Liver (tissue), 3 donors: ENCODE data around the gene SLC25A40.

ENCODE experiments used
- EGR1 ChIP-seq, 2 donors: IDR thresholded peaks; 2 replicates each; pipeline ENCODE4 v1.6.1; 2016 to 2018; ENCODE audit warnings: antibody characterized with exemption in 2 of 2, low read depth in 2 of 2
- FOXA1 ChIP-seq: IDR thresholded peaks from 2 replicates; pipeline ENCODE4 v1.6.1; 2016; ENCODE audit warnings: antibody characterized with exemption
- SP1 ChIP-seq: IDR thresholded peaks from 2 replicates; pipeline ENCODE4 v1.6.1; 2018; ENCODE audit warnings: antibody characterized with exemption, mild to moderate bottlenecking
- TAF1 ChIP-seq: conservative IDR thresholded peaks from 2 replicates; pipeline ENCODE4 v1.6.1; 2016; ENCODE audit warnings: antibody characterized with exemption, mild to moderate bottlenecking
- YY1 ChIP-seq: IDR thresholded peaks from 2 replicates; pipeline ENCODE4 v1.6.1; 2016; ENCODE audit warnings: antibody characterized with exemption, mild to moderate bottlenecking
- TF ChIP-seq, protein P1 (sequence below): IDR thresholded peaks from 2 replicates; pipeline ENCODE4 v1.6.1; 2016; ENCODE audit warnings: antibody characterized with exemption
- TF ChIP-seq, protein P2 (sequence below): fragments of 150-350 bp; IDR thresholded peaks from 2 replicates; pipeline ENCODE4 v1.5.1; 2017; ENCODE audit warnings: improper control_type of control experiment, low read depth, low read length; ENCODE audit not compliant: missing input control
- donor health status: healthy.
- donor health status: healthy.

DNA sequence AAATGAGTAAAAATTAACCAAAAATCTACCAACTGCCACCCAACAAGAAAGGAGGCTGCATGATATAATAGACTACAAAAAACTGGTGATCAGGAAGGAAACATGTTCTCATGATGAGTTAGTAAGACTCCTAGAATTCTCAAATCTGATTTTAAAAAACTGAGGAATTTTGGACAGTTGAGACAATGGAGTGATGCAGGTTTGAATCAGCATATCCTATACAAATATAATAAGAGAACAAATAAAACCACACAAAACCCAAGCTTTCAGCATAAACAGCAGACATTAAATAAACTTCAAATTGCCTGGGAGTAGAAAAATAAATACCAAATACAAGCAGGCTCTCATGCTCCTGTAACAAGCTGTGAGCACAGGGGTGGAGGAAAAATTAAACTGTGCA is 57.8 kb downstream of the SLC25A40 start:
- TF ChIP-seq, protein P1, sequence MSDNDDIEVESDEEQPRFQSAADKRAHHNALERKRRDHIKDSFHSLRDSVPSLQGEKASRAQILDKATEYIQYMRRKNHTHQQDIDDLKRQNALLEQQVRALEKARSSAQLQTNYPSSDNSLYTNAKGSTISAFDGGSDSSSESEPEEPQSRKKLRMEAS = no peak
- TF ChIP-seq YY1 (no peak), SP1 (no peak), FOXA1 (no peak), EGR1 (IDR thresholded peaks at IDR 0.05; ENCODE audit: low read depth in 2 of 2) (no peak), TAF1 (no peak)
- TF ChIP-seq, protein P2, sequence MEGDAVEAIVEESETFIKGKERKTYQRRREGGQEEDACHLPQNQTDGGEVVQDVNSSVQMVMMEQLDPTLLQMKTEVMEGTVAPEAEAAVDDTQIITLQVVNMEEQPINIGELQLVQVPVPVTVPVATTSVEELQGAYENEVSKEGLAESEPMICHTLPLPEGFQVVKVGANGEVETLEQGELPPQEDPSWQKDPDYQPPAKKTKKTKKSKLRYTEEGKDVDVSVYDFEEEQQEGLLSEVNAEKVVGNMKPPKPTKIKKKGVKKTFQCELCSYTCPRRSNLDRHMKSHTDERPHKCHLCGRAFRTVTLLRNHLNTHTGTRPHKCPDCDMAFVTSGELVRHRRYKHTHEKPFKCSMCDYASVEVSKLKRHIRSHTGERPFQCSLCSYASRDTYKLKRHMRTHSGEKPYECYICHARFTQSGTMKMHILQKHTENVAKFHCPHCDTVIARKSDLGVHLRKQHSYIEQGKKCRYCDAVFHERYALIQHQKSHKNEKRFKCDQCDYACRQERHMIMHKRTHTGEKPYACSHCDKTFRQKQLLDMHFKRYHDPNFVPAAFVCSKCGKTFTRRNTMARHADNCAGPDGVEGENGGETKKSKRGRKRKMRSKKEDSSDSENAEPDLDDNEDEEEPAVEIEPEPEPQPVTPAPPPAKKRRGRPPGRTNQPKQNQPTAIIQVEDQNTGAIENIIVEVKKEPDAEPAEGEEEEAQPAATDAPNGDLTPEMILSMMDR = no peak
